GM12872 (cell line): ENCODE measurements around the gene SLC6A7.

Experiments
- TF ChIP-seq, protein P1 (sequence below): IDR thresholded peaks from 3 replicates; pipeline ENCODE4 v1.5.1; 2011; ENCODE audit warnings: low read depth, mild to moderate bottlenecking, low read length, moderate library complexity; ENCODE audit not compliant: insufficient read depth

SLC6A7 gene

GRCh38 chr5:150236313-150236712 is 46.5 kb downstream of the SLC6A7 start:
- TF ChIP-seq, protein P1, sequence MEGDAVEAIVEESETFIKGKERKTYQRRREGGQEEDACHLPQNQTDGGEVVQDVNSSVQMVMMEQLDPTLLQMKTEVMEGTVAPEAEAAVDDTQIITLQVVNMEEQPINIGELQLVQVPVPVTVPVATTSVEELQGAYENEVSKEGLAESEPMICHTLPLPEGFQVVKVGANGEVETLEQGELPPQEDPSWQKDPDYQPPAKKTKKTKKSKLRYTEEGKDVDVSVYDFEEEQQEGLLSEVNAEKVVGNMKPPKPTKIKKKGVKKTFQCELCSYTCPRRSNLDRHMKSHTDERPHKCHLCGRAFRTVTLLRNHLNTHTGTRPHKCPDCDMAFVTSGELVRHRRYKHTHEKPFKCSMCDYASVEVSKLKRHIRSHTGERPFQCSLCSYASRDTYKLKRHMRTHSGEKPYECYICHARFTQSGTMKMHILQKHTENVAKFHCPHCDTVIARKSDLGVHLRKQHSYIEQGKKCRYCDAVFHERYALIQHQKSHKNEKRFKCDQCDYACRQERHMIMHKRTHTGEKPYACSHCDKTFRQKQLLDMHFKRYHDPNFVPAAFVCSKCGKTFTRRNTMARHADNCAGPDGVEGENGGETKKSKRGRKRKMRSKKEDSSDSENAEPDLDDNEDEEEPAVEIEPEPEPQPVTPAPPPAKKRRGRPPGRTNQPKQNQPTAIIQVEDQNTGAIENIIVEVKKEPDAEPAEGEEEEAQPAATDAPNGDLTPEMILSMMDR, result no peak

GRCh38 chr5:150236981-150237754 is 47.3 kb downstream of the SLC6A7 start:
- TF ChIP-seq, protein P1, result no peak

GRCh38 chr5:150238646-150239045 is 48.8 kb downstream of the SLC6A7 start:
- TF ChIP-seq, protein P1, result no peak

DNA sequence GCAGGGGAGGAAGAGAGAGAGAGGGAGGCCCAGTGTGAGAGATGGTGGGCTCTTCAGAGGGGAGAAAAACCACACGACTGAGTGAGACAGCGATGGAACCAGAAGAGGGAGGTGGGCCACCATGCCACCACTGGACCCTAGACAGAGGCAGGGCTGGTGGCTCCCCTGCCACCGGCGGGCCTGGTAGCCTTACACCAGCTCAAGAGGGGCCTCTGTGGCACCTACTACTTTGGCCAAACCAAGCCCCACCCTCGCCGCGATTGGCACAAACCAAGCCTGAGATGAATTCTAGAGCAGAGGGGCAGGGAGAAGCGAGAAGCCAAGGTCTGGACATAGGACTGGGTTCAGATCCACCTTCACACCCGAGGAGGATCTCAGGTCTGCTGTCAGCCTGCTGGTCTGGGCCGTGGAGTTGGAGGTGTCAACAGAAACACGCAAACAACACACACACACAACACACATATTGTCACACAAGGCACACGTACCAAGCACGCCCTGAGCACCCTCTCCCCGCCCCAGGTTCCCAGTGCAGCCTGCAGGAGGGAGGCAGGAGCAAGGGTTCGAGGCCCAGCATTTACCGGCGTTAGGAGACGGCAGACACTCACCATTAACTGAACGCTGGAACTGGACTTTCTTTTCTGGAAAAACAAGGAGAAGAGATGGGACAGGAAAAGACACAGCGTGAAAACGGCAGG is 49.4 kb downstream of the SLC6A7 start:
- TF ChIP-seq, protein P1, result no peak

GRCh38 chr5:150239794-150240122 is 49.9 kb downstream of the SLC6A7 start:
- TF ChIP-seq, protein P1, result no peak

- TF ChIP-seq, protein P1, result no peak
Measured at GRCh38 chr5:150241298-150242160, 51.7 kb downstream of the SLC6A7 start.
